Neural progenitor cell (in vitro differentiated cells): ENCODE measurements around the gene TRPV2.

Experiments used
- EZH2 ChIP-seq: fragments of 200-600 bp; sonication (generic); IDR thresholded peaks from 2 replicates; pipeline ENCODE4 v1.6.1; 2017; ENCODE audit warnings: antibody characterized with exemption, mild to moderate bottlenecking, moderate library complexity
- TF ChIP-seq, protein P1 (sequence below): fragments of 200-600 bp; sonication (generic); IDR thresholded peaks from 2 replicates; pipeline ENCODE4 v1.5.1; 2017; ENCODE audit warnings: antibody characterized with exemption, mild to moderate bottlenecking

GRCh38 chr17:16378636-16379282 lies 36.6 kb upstream of the TRPV2 start:
- TF ChIP-seq, protein P1, sequence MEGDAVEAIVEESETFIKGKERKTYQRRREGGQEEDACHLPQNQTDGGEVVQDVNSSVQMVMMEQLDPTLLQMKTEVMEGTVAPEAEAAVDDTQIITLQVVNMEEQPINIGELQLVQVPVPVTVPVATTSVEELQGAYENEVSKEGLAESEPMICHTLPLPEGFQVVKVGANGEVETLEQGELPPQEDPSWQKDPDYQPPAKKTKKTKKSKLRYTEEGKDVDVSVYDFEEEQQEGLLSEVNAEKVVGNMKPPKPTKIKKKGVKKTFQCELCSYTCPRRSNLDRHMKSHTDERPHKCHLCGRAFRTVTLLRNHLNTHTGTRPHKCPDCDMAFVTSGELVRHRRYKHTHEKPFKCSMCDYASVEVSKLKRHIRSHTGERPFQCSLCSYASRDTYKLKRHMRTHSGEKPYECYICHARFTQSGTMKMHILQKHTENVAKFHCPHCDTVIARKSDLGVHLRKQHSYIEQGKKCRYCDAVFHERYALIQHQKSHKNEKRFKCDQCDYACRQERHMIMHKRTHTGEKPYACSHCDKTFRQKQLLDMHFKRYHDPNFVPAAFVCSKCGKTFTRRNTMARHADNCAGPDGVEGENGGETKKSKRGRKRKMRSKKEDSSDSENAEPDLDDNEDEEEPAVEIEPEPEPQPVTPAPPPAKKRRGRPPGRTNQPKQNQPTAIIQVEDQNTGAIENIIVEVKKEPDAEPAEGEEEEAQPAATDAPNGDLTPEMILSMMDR = no peak
- no peak for TF ChIP-seq EZH2
